Breast epithelium (tissue), 4 donors: Measurements from ENCODE around the gene MACROD1. TPM values are rescaled to one million over a fixed set of nuclear protein-coding genes. Genes with fewer than 3 reads are reported as not detected.

Experiments
- DNase-seq, 2 donors: peaks; one replicate each; pipeline ENCODE4 v3.0.0-alpha.2; 2019; ENCODE audit warnings: low spot score in 2 of 2
- H3K27ac ChIP-seq, 2 donors: fragments of 200-600 bp; sonication (generic) in 1 of 2; one replicate each; pipeline ENCODE4 v1.5.1; 2016 to 2019; ENCODE audit warnings: mild to moderate bottlenecking in 1 of 2
- H3K27me3 ChIP-seq, 2 donors: fragments of 200-600 bp; sonication (generic) in 1 of 2; one replicate each; pipeline versions ENCODE4 v1.5.1 to v1.6.0; 2017 to 2019; ENCODE audit warnings: control low read depth in 1 of 2, mild to moderate bottlenecking in 1 of 2
- H3K36me3 ChIP-seq: fragments of 200-600 bp; one replicate; pipeline ENCODE4 v1.5.1; 2019
- H3K4me1 ChIP-seq, 2 donors: fragments of 200-600 bp; sonication (generic); one replicate each; pipeline ENCODE4 v1.5.1; 2016 to 2019; ENCODE audit warnings: control low read depth in 1 of 2
- H3K4me3 ChIP-seq, 3 donors: fragments of 200-600 bp; sonication (generic); 1 replicate in 2 of 3; 2 replicates in 1 of 3; pipeline ENCODE4 v1.5.1; 2016 to 2019; ENCODE audit warnings: mild to moderate bottlenecking in 3 of 3, moderate library complexity in 2 of 3
- H3K9me3 ChIP-seq, 2 donors: fragments of 200-600 bp; sonication (generic) in 1 of 2; one replicate each; pipeline ENCODE4 v1.5.1; 2016 to 2019; ENCODE audit warnings: control low read depth in 1 of 2
- POLR2A ChIP-seq: fragments of 450-650 bp; IDR thresholded peaks from one replicate; pipeline ENCODE4 v1.6.1; 2016; ENCODE audit warnings: antibody characterized with exemption, mild to moderate bottlenecking, moderate library complexity
- POLR2AphosphoS5 ChIP-seq, 3 donors: sonication (generic); formaldehyde crosslinking; IDR thresholded peaks; one replicate each; pipeline ENCODE4 v1.6.1; 2017; ENCODE audit warnings: antibody characterized with exemption in 3 of 3
- intact Hi-C: fragments of 100-400 bp; cut with DNase I; formaldehyde crosslinking; loops from one replicate; pipeline ENCODE4 v1.15.1; 2023; ENCODE audit warnings: low total_unique reads
- total RNA-seq, 3 donors: library from RNA; depleted of rRNA; stranded (reverse); fragments of >200 nt; gene quantifications; one replicate each; pipeline ENCODE4 v1.1.0, GENCODE V29; 2016
- TF ChIP-seq, protein P1 (sequence below), 3 donors: fragments of 450-650 bp; IDR thresholded peaks; one replicate each; pipeline ENCODE4 v1.5.1; 2016 to 2017; ENCODE audit warnings: antibody characterized with exemption in 3 of 3, mild to moderate bottlenecking in 3 of 3, moderate library complexity in 3 of 3

Gene MACROD1
- total RNA-seq, 3 donors from 2014 or later, result 19.7 to 113 (median 40.3) TPM

DNA sequence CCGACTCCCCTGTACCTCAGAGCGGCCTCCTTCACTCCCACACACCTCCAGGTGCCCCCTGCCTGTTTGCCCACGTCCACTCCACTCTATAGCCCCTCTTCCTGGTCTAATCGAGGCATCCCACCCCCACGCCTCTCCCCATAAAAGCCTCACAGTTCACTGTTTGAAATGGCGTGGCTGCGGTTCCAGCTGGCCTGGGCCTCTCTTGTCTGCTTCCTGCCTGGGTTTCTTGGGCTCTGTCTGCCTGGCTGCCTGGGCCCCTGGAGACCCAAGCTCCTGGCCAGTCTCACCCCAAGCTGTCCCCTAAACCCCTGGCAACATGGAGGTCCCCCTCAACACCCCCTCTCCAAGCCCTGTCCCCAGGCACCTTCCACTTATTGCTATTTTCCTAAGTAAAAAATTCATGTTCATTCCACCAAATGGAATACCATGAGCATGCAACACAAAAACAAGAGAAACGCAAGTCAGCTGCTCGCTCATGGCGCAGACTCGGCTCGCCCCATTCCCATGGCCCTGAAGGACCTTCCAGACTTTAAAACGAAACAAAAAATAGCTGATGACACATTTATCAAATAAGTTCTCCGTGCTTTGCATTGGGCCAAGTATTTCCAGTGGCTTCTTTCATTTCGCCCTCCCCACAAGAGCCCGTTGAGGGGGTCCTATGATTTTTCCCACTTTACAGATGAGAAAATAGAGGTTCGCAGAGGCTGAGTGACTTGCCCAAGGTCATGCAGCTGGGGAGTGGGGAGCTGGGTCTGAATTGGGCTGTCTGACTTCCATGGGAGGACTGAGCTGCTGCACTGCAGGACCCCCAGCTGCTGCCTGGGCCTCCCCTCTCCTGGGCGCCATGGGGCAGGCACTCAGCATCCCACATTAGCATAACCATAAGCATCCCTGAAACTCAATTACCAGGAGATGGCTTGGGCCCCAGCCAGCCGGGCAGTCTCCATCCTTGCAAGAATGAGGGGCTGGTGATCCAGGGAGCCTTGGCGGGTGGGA is 141.9 kb downstream of the MACROD1 start:
- H3K4me3 ChIP-seq, result no peak overlapping the region
- H3K27me3 ChIP-seq, result no peaks in the 10 kb centered on the region
- no peaks in the 10 kb centered on the region for H3K36me3 ChIP-seq
- TF ChIP-seq, protein P1, sequence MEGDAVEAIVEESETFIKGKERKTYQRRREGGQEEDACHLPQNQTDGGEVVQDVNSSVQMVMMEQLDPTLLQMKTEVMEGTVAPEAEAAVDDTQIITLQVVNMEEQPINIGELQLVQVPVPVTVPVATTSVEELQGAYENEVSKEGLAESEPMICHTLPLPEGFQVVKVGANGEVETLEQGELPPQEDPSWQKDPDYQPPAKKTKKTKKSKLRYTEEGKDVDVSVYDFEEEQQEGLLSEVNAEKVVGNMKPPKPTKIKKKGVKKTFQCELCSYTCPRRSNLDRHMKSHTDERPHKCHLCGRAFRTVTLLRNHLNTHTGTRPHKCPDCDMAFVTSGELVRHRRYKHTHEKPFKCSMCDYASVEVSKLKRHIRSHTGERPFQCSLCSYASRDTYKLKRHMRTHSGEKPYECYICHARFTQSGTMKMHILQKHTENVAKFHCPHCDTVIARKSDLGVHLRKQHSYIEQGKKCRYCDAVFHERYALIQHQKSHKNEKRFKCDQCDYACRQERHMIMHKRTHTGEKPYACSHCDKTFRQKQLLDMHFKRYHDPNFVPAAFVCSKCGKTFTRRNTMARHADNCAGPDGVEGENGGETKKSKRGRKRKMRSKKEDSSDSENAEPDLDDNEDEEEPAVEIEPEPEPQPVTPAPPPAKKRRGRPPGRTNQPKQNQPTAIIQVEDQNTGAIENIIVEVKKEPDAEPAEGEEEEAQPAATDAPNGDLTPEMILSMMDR (IDR thresholded peaks at IDR 0.05), result no peak
- no peak for TF ChIP-seq POLR2A
- no peak for TF ChIP-seq POLR2AphosphoS5 (IDR thresholded peaks at IDR 0.05)
- no peak for DNase-seq
- H3K9me3 ChIP-seq, result no peaks in the 10 kb centered on the region
- no peaks in the 10 kb centered on the region for H3K4me1 ChIP-seq
- no peak overlapping the region for H3K27ac ChIP-seq
- intact Hi-C loops, result no loop called here

GRCh38 chr11:64022125-64022784 is 143.7 kb downstream of the MACROD1 start:
- Histone ChIP-seq H3K36me3 (no peaks in the 10 kb centered on the region), H3K9me3 (no peaks in the 10 kb centered on the region), H3K27me3 (no peaks in the 10 kb centered on the region), H3K4me3 (no peak overlapping the region), H3K27ac (no peak overlapping the region), H3K4me1 (no peaks in the 10 kb centered on the region)
- intact Hi-C loops, result no loop called here
- TF ChIP-seq, protein P1 (IDR thresholded peaks at IDR 0.05), result no peak
- TF ChIP-seq POLR2A (no peak), POLR2AphosphoS5 (IDR thresholded peaks at IDR 0.05) (no peak)
- DNase-seq, result no peak

- TF ChIP-seq POLR2AphosphoS5 (IDR thresholded peaks at IDR 0.05) (no peak), POLR2A (no peak)
- TF ChIP-seq, protein P1 (IDR thresholded peaks at IDR 0.05), result no peak
- no peaks in the 10 kb centered on the region for H3K27me3 ChIP-seq
- intact Hi-C loops, result no loop called here
- no peaks in the 10 kb centered on the region for H3K9me3 ChIP-seq
- H3K4me1 ChIP-seq, result no peaks in the 10 kb centered on the region
- no peak overlapping the region for H3K27ac ChIP-seq
- H3K4me3 ChIP-seq, result no peak overlapping the region
- no peak for DNase-seq
- H3K36me3 ChIP-seq, result no peaks in the 10 kb centered on the region
Observed at GRCh38 chr11:64021757-64022093, 144.2 kb downstream of the MACROD1 start.

GRCh38 chr11:64020976-64021756 is 144.7 kb downstream of the MACROD1 start:
- Histone ChIP-seq H3K36me3 (no peaks in the 10 kb centered on the region), H3K4me1 (no peaks in the 10 kb centered on the region)
- no peak for TF ChIP-seq POLR2A
- no peak for TF ChIP-seq POLR2AphosphoS5 (IDR thresholded peaks at IDR 0.05)
- TF ChIP-seq, protein P1 (IDR thresholded peaks at IDR 0.05), result no peak

More at GRCh38 chr11:64020976-64021756, 144.7 kb downstream of the MACROD1 start:
- Histone ChIP-seq H3K27ac (no peak overlapping the region), H3K9me3 (no peaks in the 10 kb centered on the region), H3K27me3 (no peaks in the 10 kb centered on the region), H3K4me3 (no peak overlapping the region)
- intact Hi-C loops, result no loop called here
- DNase-seq, result no peak
